EH (cell line): ENCODE data around the gene AKR1B1.
A peak's percentile ranks its signal among the peaks of the same experiment; 100 is the strongest.

Experiments used
- DNase-seq: peaks from one replicate; pipeline ENCODE4 v3.0.0-alpha.2; 2015; ENCODE audit warnings: low read depth

The AKR1B1 gene

GRCh38 chr7:134469622-134470021 is 10.7 kb upstream of the AKR1B1 start:
- no peak for DNase-seq

- DNase-seq = no peak
These were observed 9.6 kb upstream of the AKR1B1 start for GRCh38 chr7:134468475-134468874.

GRCh38 chr7:134468054-134468453 is 9.2 kb upstream of the AKR1B1 start:
- DNase-seq = no peak

- DNase-seq = no peak
These were observed 6.6 kb upstream of the AKR1B1 start for GRCh38 chr7:134465491-134465890.

- DNase-seq = no peak
These were observed 5.6 kb upstream of the AKR1B1 start for GRCh38 chr7:134464496-134464895.

- no peak for DNase-seq
These were observed 4.9 kb upstream of the AKR1B1 start for GRCh38 chr7:134463751-134464150.

- DNase-seq = peak; percentile 92
These were observed 3.5 kb upstream of the AKR1B1 start for GRCh38 chr7:134462337-134462925.

GRCh38 chr7:134461916-134462315 is 3.0 kb upstream of the AKR1B1 start:
- no peak for DNase-seq

- peak; percentile 29 for DNase-seq
These were observed 1.1 kb upstream of the AKR1B1 start for GRCh38 chr7:134459981-134460380.

GRCh38 chr7:134458341-134458805 is 527 bp downstream of the AKR1B1 start:
- DNase-seq = peak; percentile 57

GRCh38 chr7:134457210-134457609 is 1.7 kb downstream of the AKR1B1 start:
- peak; percentile 14 for DNase-seq

GRCh38 chr7:134454277-134454676 is 4.6 kb downstream of the AKR1B1 start:
- peak; percentile 40 for DNase-seq

- DNase-seq = peak; percentile 26
These were observed 5.4 kb downstream of the AKR1B1 start for GRCh38 chr7:134453518-134453917.

GRCh38 chr7:134452991-134453473 is 5.9 kb downstream of the AKR1B1 start:
- no peak for DNase-seq

- DNase-seq = peak; percentile 44
These were observed 6.5 kb downstream of the AKR1B1 start for GRCh38 chr7:134452419-134452838.

GRCh38 chr7:134451656-134452055 is 7.2 kb downstream of the AKR1B1 start:
- DNase-seq = no peak

GRCh38 chr7:134450294-134451000 is 8.5 kb downstream of the AKR1B1 start:
- DNase-seq = peak; percentile 35

GRCh38 chr7:134449680-134450079 is 9.2 kb downstream of the AKR1B1 start:
- peak; percentile 58 for DNase-seq

GRCh38 chr7:134448356-134449229 is 10.3 kb downstream of the AKR1B1 start:
- peak; percentile 93 for DNase-seq

- DNase-seq = no peak
These were observed 11.5 kb downstream of the AKR1B1 start for GRCh38 chr7:134447383-134447782.

- DNase-seq = no peak
These were observed 12.0 kb downstream of the AKR1B1 start for GRCh38 chr7:134446923-134447322.

- DNase-seq = no peak
These were observed 12.5 kb downstream of the AKR1B1 start for GRCh38 chr7:134446446-134446845.

GRCh38 chr7:134444961-134445315 is 14.0 kb downstream of the AKR1B1 start:
- DNase-seq = no peak
